ENCODE results near the gene CDC14B.

The CDC14B gene

GRCh38 chr9:96489482-96489979 is 130.1 kb downstream of the CDC14B start:
- POLR2A ChIA-PET: no interaction called here
- no peak for TF ChIP-seq CTCF (IDR thresholded peaks at IDR 0.05; ENCODE audit: control extremely low read depth, extremely low read depth, low read depth, missing control alignments)
- CTCF ChIA-PET: interaction anchor here (1.5 kb wide), 1 partner anchor 16 kb away, joined by 4 read pairs; no protein-coding TSS in a partner anchor
- no peak for DNase-seq (ENCODE audit: extremely low spot score)

GRCh38 chr9:96487949-96488348 is 131.7 kb downstream of the CDC14B start:
- no peak for TF ChIP-seq CTCF (IDR thresholded peaks at IDR 0.05; ENCODE audit: control extremely low read depth, extremely low read depth, low read depth, missing control alignments)
- DNase-seq (ENCODE audit: extremely low spot score): no peak
- ChIA-PET CTCF (interaction anchor here (1.1 to 1.4 kb wide), 2 partner anchors 10 to 19 kb away, joined by 3 to 4 read pairs; no protein-coding TSS in a partner anchor), POLR2A (no interaction called here)

GRCh38 chr9:96487029-96487396 is 132.6 kb downstream of the CDC14B start:
- CTCF ChIA-PET: interaction anchor here (1.1 to 1.4 kb wide), 2 partner anchors 9 to 19 kb away, joined by 3 to 4 read pairs; no protein-coding TSS in a partner anchor
- POLR2A ChIA-PET: no interaction called here

GRCh38 chr9:96486386-96487028 is 133.1 kb downstream of the CDC14B start:
- DNase-seq (ENCODE audit: extremely low spot score): no peak
- ChIA-PET CTCF (interaction anchor here (1.4 kb wide), 1 partner anchor 18 kb away, joined by 4 read pairs; no protein-coding TSS in a partner anchor), POLR2A (no interaction called here)
- no peak for TF ChIP-seq CTCF (IDR thresholded peaks at IDR 0.05; ENCODE audit: control extremely low read depth, extremely low read depth, low read depth, missing control alignments)

More at GRCh38 chr9:96487029-96487396, 132.6 kb downstream of the CDC14B start:
- no peak for DNase-seq (ENCODE audit: extremely low spot score)
- TF ChIP-seq CTCF (IDR thresholded peaks at IDR 0.05; ENCODE audit: control extremely low read depth, extremely low read depth, low read depth, missing control alignments): no peak

GRCh38 chr9:96485280-96485679 is 134.4 kb downstream of the CDC14B start:
- ChIA-PET POLR2A (no interaction called here), CTCF (no interaction called here)
- no peak for DNase-seq (ENCODE audit: extremely low spot score)
- no peak for TF ChIP-seq CTCF (IDR thresholded peaks at IDR 0.05; ENCODE audit: control extremely low read depth, extremely low read depth, low read depth, missing control alignments)

- TF ChIP-seq CTCF (IDR thresholded peaks at IDR 0.05; ENCODE audit: control extremely low read depth, extremely low read depth, low read depth, missing control alignments): no peak
- ChIA-PET CTCF (no interaction called here), POLR2A (no interaction called here)
- peak; percentile 77 for DNase-seq (ENCODE audit: extremely low spot score)
Observed at GRCh38 chr9:96484521-96484931, 135.1 kb downstream of the CDC14B start.
